Measurements from ENCODE around the gene MATN4. TPM values are rescaled to one million over a fixed set of nuclear protein-coding genes. Genes with fewer than 3 reads are reported as not detected.

Gene MATN4
- total and polyA plus RNA-seq, 2 donors (not counting 1 experiment from before 2014, with no cell fraction given) = not detected

- peaks cover 18% of the 10 kb centered on the region for H3K4me1 Mint-ChIP-seq
- CTCF ChIA-PET = interaction anchor here (0.6 to 6.2 kb wide), 48 partner anchors 9 to 608 kb away, joined by 3 to 52 read pairs (median 4); partner anchors contain the start of genes RBPJL and SYS1
- H3K27me3 Mint-ChIP-seq = peaks cover 41% of the 10 kb centered on the region
- H3K27ac ChIP-seq (ENCODE audit: low read length in 2 of 2) = no peak overlapping the region
- peak; percentile 85 for DNase-seq
- H3K4me1 ChIP-seq (ENCODE audit: control insufficient read depth in 2 of 2, insufficient read depth in 2 of 2, low read length in 2 of 2) = peaks cover 13 to 21% of the 10 kb centered on the region in 2 donors
- H3K9ac ChIP-seq (ENCODE audit: low read length) = peak overlapping the region; percentile 67
- POLR2A ChIA-PET = no interaction called here
- H3K9me3 Mint-ChIP-seq (ENCODE audit: insufficient read depth) = no peaks in the 10 kb centered on the region
- H3K9me3 ChIP-seq (ENCODE audit: control extremely low read depth in 1 of 3, control insufficient read depth in 2 of 3, insufficient read depth in 1 of 3, low read length in 2 of 3) = peaks cover 0 to 3% (median 2%) of the 10 kb centered on the region in 3 donors
- H3K4me2 ChIP-seq (replicated peaks; ENCODE audit: low read depth, low read length, poor library complexity, severe bottlenecking) = peak overlapping the region; percentile 89
- peak overlapping the region in 4 of 5 experiments; percentile 39 to 65 (median 60) for H3K4me3 ChIP-seq (ENCODE audit: control extremely low read depth in 1 of 5, extremely low read depth in 1 of 5, insufficient read depth in 1 of 5, low read depth in 2 of 5, low read length in 4 of 5)
- peak overlapping the region; percentile 82 for H2AFZ ChIP-seq (ENCODE audit: insufficient read depth, low read depth, low read length, poor library complexity, severe bottlenecking)
- H3K27ac Mint-ChIP-seq = no peak overlapping the region
- ATAC-seq (ENCODE audit: low read depth) = peak; percentile 86
- peaks cover 0 to 42% (median 20%) of the 10 kb centered on the region in 4 experiments for H3K27me3 ChIP-seq (replicated peaks in 1 of 4; ENCODE audit: control extremely low read depth in 1 of 4, control insufficient read depth in 3 of 4, insufficient read depth in 4 of 4, low read length in 3 of 4)
- TF ChIP-seq, protein P1, sequence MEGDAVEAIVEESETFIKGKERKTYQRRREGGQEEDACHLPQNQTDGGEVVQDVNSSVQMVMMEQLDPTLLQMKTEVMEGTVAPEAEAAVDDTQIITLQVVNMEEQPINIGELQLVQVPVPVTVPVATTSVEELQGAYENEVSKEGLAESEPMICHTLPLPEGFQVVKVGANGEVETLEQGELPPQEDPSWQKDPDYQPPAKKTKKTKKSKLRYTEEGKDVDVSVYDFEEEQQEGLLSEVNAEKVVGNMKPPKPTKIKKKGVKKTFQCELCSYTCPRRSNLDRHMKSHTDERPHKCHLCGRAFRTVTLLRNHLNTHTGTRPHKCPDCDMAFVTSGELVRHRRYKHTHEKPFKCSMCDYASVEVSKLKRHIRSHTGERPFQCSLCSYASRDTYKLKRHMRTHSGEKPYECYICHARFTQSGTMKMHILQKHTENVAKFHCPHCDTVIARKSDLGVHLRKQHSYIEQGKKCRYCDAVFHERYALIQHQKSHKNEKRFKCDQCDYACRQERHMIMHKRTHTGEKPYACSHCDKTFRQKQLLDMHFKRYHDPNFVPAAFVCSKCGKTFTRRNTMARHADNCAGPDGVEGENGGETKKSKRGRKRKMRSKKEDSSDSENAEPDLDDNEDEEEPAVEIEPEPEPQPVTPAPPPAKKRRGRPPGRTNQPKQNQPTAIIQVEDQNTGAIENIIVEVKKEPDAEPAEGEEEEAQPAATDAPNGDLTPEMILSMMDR (IDR thresholded peaks at IDR 0.05) = peak; percentile 96
- no peak for TF ChIP-seq EZH2 (IDR thresholded peaks at IDR 0.05; ENCODE audit: borderline replicate concordance, insufficient read depth, low read depth, low read length, poor library complexity, severe bottlenecking)
- 8% methylated on average over 77 of the region's 79 CpGs for WGBS (ENCODE audit: insufficient coverage)
- no peaks in the 10 kb centered on the region for H3K79me2 ChIP-seq (ENCODE audit: control insufficient read depth, insufficient read depth, low read length)
- H3K4me3 Mint-ChIP-seq = peak overlapping the region; percentile 87
- H3K36me3 ChIP-seq (replicated peaks in 1 of 2; ENCODE audit: control extremely low read depth in 1 of 2, control insufficient read depth in 1 of 2, extremely low read depth in 1 of 2, insufficient read depth in 2 of 2, low read length in 1 of 2) = no peaks in the 10 kb centered on the region
- intact Hi-C loops (cut with micrococcal nuclease) = loop anchor here (1.0 to 10.0 kb wide), 3 partner anchors 26 to 609 kb away; no protein-coding TSS in a partner anchor
- no peaks in the 10 kb centered on the region for H4K20me1 ChIP-seq (ENCODE audit: control insufficient read depth, insufficient read depth, low read length, poor library complexity, severe bottlenecking)
Observed at GRCh38 chr20:45293041-45294002, 14.8 kb downstream of the MATN4 start.
